ENCODE measurements around the gene CDCA8.

- TF ChIP-seq EZH2phosphoT487 (conservative IDR thresholded peaks at IDR 0.05; ENCODE audit: low read length) (no peak), CTCF (IDR thresholded peaks at IDR 0.05; ENCODE audit: insufficient read depth, low read length, poor library complexity, severe bottlenecking) (no peak)
These were observed 26.7 kb downstream of the CDCA8 start for GRCh38 chr1:37718901-37719571.
